BJ (cell line): ENCODE data around the gene AMFR. TPM values are rescaled to one million over a fixed set of nuclear protein-coding genes. Genes with fewer than 3 reads are reported as not detected.

Experiments used
- CTCF ChIA-PET: fragments of 350-600 bp; formaldehyde crosslinking; extraction: SDS; loops from one replicate; lab custom pipeline; 2021; ENCODE audit warnings: antibody characterized with exemption, inconsistent platforms; lab: Yijun Ruan, JAX
- POLR2A ChIA-PET: fragments of 300-600 bp; sonication (Branson Sonifier 250); formaldehyde crosslinking; extraction: SDS; loops from one replicate; lab custom pipeline; 2021; ENCODE audit warnings: antibody characterized with exemption; lab: Charles Lee
- DNase-seq: peaks from one replicate; pipeline ENCODE4 v3.0.0-alpha.2; 2011; ENCODE audit warnings: low read depth
- H3K27me3 ChIP-seq: 2 replicates; pipeline ENCODE4 v1.6.0; 2011; ENCODE audit warnings: low read length; ENCODE audit not compliant: control insufficient read depth, insufficient read depth
- H3K36me3 ChIP-seq: 2 replicates; pipeline ENCODE4 v1.5.1; 2011; ENCODE audit warnings: low read length; ENCODE audit not compliant: control insufficient read depth, insufficient read depth
- H3K4me3 ChIP-seq: 2 replicates; pipeline ENCODE4 v1.5.1; 2011; ENCODE audit warnings: low read depth, mild to moderate bottlenecking, control low read depth, low read length
- CTCF ChIP-seq: IDR thresholded peaks from 2 replicates; pipeline ENCODE4 v1.5.1; 2011; ENCODE audit warnings: low read depth, mild to moderate bottlenecking, control low read depth, inconsistent platforms, low read length, moderate library complexity; ENCODE audit not compliant: insufficient read depth
- polyA plus RNA-seq: library from polyadenylated mRNA; depleted of rRNA; stranded (reverse); fragments of >200 nt; gene quantifications from 2 replicates; pipeline ENCODE4 v1.2.3, GENCODE V29; 2011

The AMFR gene
- polyA plus RNA-seq, 1 experiment = 130 TPM

DNA sequence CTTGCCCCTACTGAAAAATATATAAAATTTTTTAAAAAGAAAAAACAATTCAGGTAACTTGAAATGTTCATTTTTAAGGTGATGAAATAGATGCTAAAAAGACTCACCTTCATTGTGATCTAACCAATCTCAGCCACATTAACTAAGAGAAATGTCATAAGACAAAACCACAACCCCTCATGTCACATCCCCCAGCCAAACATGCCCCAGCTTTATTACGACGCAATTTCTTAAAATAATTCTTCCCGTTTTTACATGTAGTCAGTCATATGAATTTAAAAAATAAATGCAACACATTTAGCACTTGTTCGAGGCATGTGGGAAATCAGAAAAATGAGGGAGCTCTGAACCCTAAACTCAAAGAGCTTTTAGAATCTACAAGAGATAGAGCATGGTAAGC lies 9.5 kb downstream of the AMFR start:
- no peaks in the 10 kb centered on the region for H3K27me3 ChIP-seq
- no peaks in the 10 kb centered on the region for H3K36me3 ChIP-seq
- no peak overlapping the region for H3K4me3 ChIP-seq
- TF ChIP-seq CTCF = no peak
- DNase-seq = no peak
- ChIA-PET POLR2A (no interaction called here), CTCF (interaction anchor here (1.4 kb wide), 1 partner anchor 60 kb away, joined by 5 read pairs; no protein-coding TSS in a partner anchor)

DNA sequence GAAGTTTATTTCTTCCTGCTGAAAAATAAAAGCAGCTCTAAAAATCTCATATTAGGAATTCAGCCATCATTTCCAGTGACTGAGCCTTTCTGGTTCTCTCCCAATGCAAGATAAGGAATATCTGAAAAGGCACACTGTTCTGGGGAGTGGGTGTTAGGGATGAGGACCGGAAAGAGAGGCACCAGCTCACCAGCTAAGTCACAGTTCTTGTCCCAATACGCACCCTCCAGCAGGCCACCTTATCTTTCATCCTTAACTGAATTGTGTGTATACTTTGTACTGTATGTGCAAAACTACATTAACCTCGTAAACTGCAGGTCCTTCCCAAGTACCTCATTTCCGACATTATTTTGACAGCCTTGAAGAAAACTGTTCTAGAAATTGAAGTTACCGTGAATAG lies 11.0 kb downstream of the AMFR start:
- CTCF ChIA-PET = no interaction called here
- no peak for DNase-seq
- TF ChIP-seq CTCF = no peak
- peaks cover under 1% of the 10 kb centered on the region; the same call in 1 of the 2 replicates for H3K36me3 ChIP-seq
- POLR2A ChIA-PET = no interaction called here
- H3K27me3 ChIP-seq = no peaks in the 10 kb centered on the region
- no peak overlapping the region for H3K4me3 ChIP-seq

DNA sequence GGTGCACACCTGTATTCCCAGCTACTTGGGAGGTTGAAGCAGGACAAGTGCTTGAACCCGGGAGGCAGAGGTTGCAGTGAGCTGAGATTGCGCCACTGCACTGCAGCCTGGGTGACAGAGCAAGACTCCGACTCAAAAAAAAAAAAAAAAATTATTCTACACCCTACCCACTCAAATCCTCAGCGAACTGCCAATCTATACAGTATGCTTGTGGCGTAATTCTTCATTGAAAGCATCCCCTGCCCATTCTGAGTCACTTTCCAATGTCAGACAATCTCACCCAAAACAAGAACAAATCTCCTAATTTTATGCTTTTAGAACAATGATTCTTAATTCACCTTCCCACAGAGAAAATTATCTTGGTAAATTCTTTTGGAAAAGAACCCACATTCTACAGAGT lies 12.0 kb downstream of the AMFR start:
- ChIA-PET POLR2A (no interaction called here), CTCF (interaction anchor here (1.3 kb wide), 1 partner anchor 9 kb away, joined by 3 read pairs; no protein-coding TSS in a partner anchor)
- peaks cover 5% of the 10 kb centered on the region for H3K36me3 ChIP-seq

DNA sequence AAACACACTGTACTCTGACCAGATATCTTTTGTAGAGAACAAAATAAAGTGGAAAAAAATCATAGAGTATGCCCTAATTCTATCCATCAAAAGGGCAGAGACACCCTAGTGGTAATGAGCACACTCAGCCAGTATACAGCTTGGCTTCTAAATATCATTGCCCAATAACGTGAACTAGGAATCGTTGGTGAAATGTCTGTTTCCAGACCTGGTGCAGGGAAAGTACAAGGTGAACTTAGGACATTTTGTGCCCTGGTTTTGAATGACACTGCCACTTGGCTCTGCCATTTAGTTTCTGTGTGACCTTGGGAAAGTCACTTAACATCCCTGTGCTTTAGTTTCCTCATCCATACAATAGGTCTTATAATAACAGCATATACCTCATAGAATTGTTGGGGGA lies 13.7 kb downstream of the AMFR start:
- TF ChIP-seq CTCF = no peak
- Histone ChIP-seq H3K36me3 (peaks cover 6% of the 10 kb centered on the region), H3K27me3 (no peaks in the 10 kb centered on the region), H3K4me3 (no peak overlapping the region)
- CTCF ChIA-PET = interaction anchor here (0.5 kb wide), 1 partner anchor 9 kb away, joined by 3 read pairs; no protein-coding TSS in a partner anchor
- no peak for DNase-seq
- POLR2A ChIA-PET = no interaction called here

More for the DNA sequence above, 12.0 kb downstream of the AMFR start:
- TF ChIP-seq CTCF = no peak
- Histone ChIP-seq H3K4me3 (no peak overlapping the region), H3K27me3 (no peaks in the 10 kb centered on the region)
- DNase-seq = no peak

DNA sequence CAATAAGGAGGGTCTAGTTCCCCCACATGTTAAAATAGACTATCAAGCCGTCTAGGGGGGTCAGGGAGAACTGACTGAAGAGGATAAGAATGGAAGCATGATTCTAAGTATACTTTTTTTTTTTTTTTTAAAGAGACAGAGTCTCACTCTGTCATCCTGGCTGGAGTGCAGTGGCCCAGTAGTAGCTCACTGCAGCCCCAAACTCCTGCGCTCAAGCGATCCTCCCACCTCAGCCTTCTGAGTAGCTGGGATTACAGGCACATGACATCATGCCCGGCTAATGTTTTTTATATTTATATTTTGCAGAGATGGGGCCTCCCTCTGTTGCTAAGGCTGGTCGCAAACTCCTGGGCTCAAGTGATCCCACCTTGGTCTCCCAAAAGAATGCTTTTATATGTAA lies 14.2 kb downstream of the AMFR start:
- Histone ChIP-seq H3K36me3 (peaks cover 6% of the 10 kb centered on the region), H3K4me3 (no peak overlapping the region), H3K27me3 (no peaks in the 10 kb centered on the region)
- DNase-seq = no peak
- no peak for TF ChIP-seq CTCF
- CTCF ChIA-PET = interaction anchor here (0.5 kb wide), 1 partner anchor 9 kb away, joined by 3 read pairs; no protein-coding TSS in a partner anchor
- POLR2A ChIA-PET = no interaction called here
